Erythroblast (primary cell): ENCODE data around the gene NR4A3.

ENCODE experiments used
- GATA1 ChIP-seq: IDR thresholded peaks from 2 replicates; pipeline ENCODE4 v1.6.1; 2011; ENCODE audit warnings: low read depth, mild to moderate bottlenecking, control low read depth, low read length, moderate library complexity
- POLR2A ChIP-seq: IDR thresholded peaks from 2 replicates; pipeline ENCODE4 v1.6.1; 2011; ENCODE audit warnings: mild to moderate bottlenecking, low read length

- TF ChIP-seq POLR2A: no peak
- TF ChIP-seq GATA1: no peak
Observed at GRCh38 chr9:99867968-99868367, 46.3 kb downstream of the NR4A3 start.
